Cardiac ventricle fibroblast (primary cell): ENCODE data around the gene CYP17A1. TPM values are rescaled to one million over a fixed set of nuclear protein-coding genes. Genes with fewer than 3 reads are reported as not detected.

Experiments used
- total RNA-seq: library from RNA; depleted of rRNA; stranded (reverse); fragments of >200 nt; gene quantifications from 2 replicates; pipeline ENCODE4 v1.2.3, GENCODE V29; 2015

The CYP17A1 gene
- not detected in 2 replicates for total RNA-seq

GRCh38 chr10:102837230-102837721 lies at the start of gene CYP17A1:
CYP17A1 (minus strand) TSS chr10:102837413; CDS start chr10:102837361, 52 bp downstream.

GRCh38 chr10:102869258-102870198 lies 32.3 kb upstream of the CYP17A1 start, which contains the start of gene AS3MT:
AS3MT (plus strand) TSS chr10:102869470; CDS start chr10:102869593, 123 bp downstream.

Other genes with a start within 250 kb of the CYP17A1 start
- 185 and 199 TPM in 2 replicates for gene TRIM8, start 192.9 kb downstream of the CYP17A1 start, total RNA-seq
- gene ARL3, start 123.0 kb downstream of the CYP17A1 start, total RNA-seq: 5.3 and 7.2 TPM in 2 replicates
- 1.3 and 6.8 TPM in 2 replicates for gene SFXN2, start 122.8 kb downstream of the CYP17A1 start, total RNA-seq
- gene WBP1L, start 93.5 kb downstream of the CYP17A1 start, total RNA-seq: 53.9 and 83.6 TPM in 2 replicates
- gene BORCS7, start 16.8 kb upstream of the CYP17A1 start, total RNA-seq: 8.2 and 17.5 TPM in 2 replicates
- 0.59 TPM in 1 of 2 replicates, not detected in the other for gene AS3MT, start 32.1 kb upstream of the CYP17A1 start, total RNA-seq
- 5.7 and 9.3 TPM in 2 replicates for gene CNNM2, start 80.9 kb upstream of the CYP17A1 start, total RNA-seq